Stimulated activated naive CD4-positive, alpha-beta T cell (primary cell): ENCODE measurements around the gene RHBG.
"Not testable (repeated sequence)": the region's sequence is repeated elsewhere in the genome, so short reads cannot be mapped to it uniquely, and the experiment has no call there.

ENCODE experiments used
- DNase-seq, 6 experiments: peaks; one replicate each; lab custom pipeline; 2025; lab: John Stamatoyannopoulos, UW

Gene RHBG, protein sequence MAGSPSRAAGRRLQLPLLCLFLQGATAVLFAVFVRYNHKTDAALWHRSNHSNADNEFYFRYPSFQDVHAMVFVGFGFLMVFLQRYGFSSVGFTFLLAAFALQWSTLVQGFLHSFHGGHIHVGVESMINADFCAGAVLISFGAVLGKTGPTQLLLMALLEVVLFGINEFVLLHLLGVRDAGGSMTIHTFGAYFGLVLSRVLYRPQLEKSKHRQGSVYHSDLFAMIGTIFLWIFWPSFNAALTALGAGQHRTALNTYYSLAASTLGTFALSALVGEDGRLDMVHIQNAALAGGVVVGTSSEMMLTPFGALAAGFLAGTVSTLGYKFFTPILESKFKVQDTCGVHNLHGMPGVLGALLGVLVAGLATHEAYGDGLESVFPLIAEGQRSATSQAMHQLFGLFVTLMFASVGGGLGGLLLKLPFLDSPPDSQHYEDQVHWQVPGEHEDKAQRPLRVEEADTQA

DNA sequence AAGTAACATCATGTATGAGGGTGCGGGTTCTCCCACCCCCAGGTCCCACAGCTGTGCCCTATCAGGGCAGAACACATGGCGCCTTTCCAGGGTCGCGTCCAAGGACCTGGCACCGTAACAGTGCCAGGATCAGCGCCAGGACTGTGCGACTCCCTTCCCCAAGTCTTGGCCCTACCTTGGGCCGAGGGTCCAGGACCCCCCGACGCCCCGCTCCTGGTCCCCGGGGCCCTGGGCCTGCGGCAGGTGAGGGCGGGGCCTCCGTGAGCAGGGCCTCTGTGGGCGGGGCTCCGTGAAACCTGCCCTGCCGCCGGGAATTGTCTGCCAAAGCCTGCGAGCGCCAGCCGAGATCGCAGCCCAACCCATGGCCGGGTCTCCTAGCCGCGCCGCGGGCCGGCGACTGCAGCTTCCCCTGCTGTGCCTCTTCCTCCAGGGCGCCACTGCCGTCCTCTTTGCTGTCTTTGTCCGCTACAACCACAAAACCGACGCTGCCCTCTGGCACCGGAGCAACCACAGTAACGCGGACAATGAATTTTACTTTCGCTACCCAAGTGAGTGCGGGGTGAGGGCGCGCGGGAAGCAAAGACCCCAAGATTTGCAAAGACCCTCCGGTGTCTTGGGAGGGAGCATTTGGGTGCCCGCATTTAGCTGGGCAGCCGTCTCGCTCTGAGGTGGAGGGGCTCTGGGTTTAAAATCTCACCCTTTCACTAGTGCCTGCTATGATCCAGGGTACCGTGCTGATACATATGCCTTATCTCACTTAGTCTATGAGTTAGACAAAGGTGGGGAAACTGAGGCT lies at the start of gene RHBG:
RHBG (plus strand) TSS at position 323 of the 796 bp plus-strand sequence; CDS start at position 362, 39 bp downstream.
- peak in 3 of 6 experiments; percentile 4 to 21 (median 12) for DNase-seq

DNA sequence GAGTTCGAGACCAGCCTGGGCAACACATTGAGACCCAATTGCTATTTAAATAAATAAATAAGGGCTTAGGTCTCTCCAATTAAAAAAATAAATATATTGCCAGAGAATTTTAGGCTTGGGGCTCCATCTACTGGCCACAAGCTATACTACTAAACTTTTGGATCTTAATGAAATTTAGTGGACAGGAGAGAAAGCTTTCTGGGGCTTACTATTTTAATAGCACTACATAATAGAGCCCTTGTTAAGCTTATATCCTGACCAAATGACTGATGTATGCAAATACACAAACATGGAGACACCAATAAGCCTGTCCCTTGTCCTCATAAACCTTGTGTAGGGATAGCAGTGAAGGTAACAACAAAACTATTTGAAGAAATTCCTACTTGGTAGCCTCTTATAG lies 49.3 kb upstream of the RHBG start:
- peak in 2 of 6 experiments; percentile 12 to 14 for DNase-seq

DNA sequence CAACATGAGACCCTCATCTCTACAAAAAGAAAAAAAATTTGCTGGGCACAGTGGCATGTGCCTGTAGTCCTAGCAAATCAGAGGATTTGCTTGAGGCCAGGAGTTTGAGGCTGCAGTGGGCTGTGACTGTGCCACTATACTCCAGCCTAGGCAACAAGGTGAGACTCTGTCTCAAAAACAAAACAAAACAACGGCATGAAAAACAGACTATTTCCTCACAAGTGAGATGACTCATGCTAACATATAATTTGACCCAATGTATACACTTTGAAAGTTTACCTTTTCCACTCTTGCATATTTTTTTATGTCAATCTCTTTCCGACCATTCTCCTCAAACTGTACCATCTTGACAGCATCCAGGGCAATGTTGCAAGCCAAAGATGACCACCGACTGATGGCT lies 48.5 kb upstream of the RHBG start:
- no peak for DNase-seq

DNA sequence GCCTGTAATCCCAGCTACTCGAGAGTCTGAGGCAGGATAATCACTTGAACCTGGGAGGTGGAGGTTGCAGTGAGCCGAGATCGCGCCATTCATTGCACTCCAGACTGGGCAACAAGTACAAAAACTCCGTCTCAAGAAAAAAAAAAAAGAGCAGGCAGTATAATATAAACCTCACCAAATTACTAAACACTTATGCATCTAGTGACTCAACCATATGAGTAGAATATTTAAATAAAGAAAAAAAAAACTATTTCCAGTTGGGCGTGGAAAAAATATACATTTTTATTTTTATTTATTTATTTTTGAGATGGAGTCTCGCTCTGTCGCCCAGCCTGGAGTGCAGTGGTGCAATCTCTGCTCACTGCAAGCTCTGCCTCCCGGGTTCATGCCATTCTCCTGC lies 45.8 kb upstream of the RHBG start:
- DNase-seq = not testable (repeated sequence)

DNA sequence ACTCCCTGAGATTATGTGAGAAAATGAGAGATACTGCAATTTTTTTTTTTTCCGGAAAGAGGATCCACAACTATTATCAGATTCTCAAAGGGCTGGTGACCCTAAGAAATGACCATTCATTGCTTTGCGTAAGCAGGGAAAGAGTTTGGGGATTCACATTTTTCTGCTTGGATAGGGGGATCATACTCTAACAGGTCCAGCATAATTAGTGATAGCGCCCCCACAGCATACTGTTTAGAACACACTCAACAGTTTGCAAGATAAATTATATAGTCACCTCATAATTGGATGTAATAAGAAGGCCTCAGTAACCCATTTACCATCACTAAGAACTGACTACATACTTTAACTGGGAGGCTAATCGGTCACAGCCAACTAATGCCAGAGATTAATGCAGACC lies 32.8 kb upstream of the RHBG start:
- DNase-seq = no peak

DNA sequence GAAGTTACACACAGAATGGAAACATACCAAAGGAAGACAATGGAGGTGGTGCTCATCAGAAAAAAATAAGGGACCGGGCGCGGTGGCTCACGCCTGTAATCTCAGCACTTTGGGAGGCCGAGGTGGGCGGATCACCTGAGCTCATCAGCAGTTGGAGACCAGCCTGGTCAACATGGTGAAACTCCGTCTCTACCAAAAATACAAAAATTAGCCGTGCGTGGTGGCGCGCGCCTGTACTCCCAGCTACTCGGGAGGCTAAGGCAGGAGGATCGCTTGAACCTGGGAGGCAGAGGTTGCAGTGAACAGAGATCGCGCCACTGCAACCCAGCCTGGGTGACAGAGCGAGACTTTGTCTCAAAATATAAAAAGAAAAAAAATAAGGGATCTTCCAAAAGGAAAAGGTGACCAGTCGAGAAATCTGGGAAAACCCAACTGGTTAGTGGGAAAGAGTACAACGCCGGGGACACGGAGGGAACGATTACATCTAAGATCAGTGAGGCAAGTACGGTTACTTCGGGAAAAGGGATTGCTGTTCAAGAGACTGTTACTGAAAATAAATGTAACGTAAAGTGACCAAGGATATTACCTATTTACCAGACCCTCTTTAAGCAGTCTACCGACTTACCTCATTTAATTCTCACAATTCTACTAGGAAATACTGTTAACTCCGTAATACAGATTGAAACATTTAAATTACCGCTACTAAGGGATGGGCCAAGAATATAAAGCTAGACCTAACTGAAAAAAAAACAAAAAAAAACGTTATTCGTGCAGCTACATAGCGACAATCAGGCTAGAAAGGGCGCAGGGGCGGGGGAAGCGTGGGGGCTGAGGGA lies 31.7 kb upstream of the RHBG start:
- DNase-seq = no peak

DNA sequence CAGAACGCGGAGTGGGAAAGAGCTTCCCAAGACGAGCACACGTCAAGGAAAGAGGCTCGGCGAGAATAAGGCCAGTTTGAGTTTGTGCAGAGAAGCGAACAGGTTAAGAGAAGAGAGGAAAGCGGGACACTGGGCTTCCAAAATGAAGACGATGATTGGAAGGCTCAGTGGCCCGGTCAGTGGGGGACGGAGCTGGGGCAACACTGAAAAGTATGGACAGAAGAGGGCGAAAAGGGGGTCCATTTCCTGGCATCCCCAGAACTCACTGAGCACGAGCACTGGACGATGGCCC lies 31.2 kb upstream of the RHBG start:
- peak in 1 of 6 experiments; percentile 34 for DNase-seq

- DNase-seq = peak; percentile 98 to 99 (median 99)
Measured at GRCh38 chr1:156338180-156338976, 30.6 kb upstream of the RHBG start, which contains the start of the genes CCT3 and TSACC. Gene CCT3 (minus strand): TSS chr1:156338292. CDS start chr1:156338184, 108 bp downstream. Gene TSACC (plus strand): TSS chr1:156338526. CDS start chr1:156339758, 1,232 bp downstream.

DNA sequence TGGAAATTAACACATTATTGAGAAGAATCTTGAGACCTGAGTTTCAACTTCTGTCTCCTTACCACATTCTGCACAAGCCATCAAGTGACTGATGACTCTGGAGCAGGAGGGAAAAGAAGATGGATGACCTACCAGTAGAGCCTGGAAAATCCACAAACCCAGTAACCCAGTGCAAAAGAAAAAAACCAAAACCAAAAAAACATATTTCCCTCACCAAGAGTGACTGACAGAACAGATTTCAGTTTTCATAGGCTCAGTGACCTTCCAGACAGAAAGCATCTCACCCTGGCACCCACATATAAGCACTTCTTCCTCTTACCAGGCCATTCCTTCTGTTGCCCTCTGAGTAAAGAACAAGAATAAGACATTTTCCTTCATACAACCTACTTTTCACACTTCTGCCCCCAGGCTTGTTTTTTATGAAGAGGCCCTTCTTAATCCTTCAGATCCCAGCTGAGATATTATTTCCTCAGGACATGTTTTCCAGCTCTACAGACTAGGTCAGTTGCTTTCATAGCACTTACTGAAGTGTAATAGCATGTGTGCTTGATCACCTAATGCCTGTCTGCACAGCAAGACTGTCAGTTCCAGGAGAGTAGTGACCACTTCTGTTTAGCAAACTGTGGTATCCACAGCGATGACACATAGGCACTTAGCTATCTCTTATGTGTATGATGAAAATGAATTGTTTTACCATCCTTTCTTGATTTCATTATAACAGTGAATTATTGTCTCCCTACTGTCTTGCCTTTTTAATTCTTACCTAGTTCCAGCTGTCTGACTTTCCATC lies 26.6 kb upstream of the RHBG start:
- no peak for DNase-seq

GRCh38 chr1:156344409-156344808 lies 24.6 kb upstream of the RHBG start:
- no peak for DNase-seq

DNA sequence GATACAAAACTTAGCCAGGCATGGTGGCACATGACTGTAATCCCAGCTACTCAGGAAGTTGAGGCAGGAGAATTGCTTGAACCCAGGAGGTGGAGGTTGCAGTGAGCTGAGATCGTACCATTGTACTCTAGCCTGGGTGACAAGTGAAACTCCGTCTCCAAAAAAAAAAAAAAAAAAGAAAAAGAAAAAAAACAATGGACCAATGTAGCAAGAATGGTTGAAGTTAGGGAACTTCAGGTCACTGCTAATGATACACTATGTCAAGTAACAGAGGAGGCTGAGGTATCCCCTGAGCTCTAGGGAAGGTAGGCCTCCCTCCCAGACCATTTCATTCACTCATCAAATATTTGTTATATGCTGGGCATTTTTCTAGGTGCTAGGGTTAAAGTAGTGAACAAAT lies 23.0 kb upstream of the RHBG start:
- not testable (repeated sequence) for DNase-seq

- DNase-seq = no peak
Measured at GRCh38 chr1:156346636-156347035, 22.4 kb upstream of the RHBG start.

GRCh38 chr1:156347331-156347730 lies 21.7 kb upstream of the RHBG start:
- no peak for DNase-seq

- not testable (repeated sequence) for DNase-seq
Measured at GRCh38 chr1:156352481-156352880, 16.5 kb upstream of the RHBG start.

DNA sequence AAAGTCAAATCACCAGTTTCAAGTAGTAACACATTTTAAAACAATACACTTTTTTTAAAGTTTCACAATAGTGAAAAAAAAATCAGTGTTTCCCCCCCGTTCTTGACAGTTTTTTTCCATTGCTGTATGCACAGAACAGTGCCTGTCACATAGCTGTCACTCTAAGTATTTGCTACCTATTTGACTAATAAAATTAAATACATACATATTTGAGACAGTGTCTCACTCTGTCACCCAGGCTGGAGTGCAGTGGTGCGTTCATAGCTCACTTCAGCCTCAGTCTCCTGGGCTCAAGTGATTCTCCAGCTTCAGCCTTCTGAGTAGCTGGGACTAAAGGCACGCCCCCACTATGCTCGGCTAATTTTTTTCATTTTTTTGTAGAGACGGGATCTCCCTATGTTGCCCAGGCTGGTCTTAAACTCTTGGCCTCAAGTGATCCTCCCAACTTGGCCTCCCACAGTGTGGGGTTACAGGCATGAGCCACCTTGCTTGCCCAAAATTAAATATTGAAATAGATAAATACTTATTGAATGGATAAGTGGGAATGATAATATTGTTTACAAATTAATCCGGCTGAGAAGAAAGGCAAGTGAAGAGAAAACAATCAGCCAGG lies 12.6 kb upstream of the RHBG start:
- DNase-seq = no peak

DNA sequence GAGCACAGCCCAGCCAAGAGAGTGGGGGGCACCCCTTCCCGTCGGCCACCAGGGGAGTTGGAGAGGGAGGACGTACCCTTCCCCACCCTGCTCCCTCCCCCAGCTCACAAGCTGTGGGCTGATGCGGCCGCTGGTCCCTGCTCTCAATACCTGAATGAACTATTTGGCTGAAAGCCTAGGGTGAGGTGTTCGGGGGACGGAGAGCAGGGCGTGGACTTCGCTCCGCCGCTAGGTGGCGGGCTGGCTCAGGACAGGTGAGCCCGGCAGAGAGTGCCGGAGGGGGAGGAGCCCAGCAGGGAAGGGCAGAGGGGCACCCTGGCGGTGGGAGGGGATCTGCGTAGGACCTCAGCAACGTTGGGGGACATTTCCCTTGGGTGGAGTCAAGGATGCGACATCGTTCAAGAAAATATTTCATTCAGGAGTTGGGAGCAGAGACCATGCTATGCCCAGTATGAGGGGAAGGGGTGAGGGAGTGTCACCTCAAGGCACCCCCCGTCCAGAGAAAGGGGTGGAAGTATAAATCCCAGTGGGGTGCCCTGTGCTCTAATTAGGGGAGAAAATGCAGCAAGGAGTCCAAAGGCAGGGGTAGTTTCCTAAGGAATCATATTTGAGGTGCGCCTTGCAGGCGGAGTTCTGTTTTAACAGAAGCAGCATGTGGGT lies 12.0 kb upstream of the RHBG start:
- peak; percentile 14 to 51 (median 28) for DNase-seq

DNA sequence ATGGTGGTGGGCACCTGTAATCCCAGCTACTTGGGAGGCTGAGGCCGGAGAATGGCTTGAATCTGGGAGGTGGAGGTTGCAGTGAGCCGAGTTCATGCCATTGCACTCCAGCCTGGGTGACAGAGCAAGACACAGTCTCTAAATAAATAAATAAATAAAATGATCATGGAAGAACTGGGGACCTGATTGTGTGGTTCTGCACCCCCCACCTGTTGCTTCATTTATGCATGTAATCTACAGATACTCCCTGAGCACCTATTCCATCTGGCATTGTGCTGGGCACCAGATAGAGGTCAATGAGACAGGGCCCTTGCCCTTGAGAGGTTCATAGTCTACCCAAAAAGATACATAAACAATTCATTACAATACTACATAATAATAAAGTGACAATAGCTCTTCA lies 11.0 kb upstream of the RHBG start:
- DNase-seq = no peak

- DNase-seq = no peak
Measured at GRCh38 chr1:156358641-156359040, 10.4 kb upstream of the RHBG start.

DNA sequence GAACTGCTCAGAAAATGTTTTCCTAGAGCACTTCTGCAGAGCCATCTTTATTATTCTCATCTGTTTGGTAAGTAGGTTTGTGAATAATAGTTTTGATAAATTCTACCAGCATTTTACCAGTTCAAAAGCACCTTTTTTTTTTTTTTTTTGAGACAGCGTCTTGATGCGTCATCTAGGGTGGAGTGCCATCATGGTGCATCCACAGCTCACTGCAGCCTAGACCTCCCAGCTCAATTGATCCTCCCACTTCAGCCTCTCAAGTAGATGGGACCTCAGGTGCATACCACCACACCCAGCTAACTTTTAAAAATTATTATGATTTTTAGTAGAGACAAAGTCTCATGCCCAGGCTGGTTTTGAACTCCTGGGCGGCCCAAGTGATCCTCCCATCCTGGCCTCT lies 9.8 kb upstream of the RHBG start:
- DNase-seq = no peak
